T47D (cell line): ENCODE measurements around the gene GBA2.

Source experiments
- DNase-seq, 2 experiments: peaks; one replicate each; pipeline versions ENCODE4 v3.0.0 to v3.0.0-alpha.2; 2011 to 2012; ENCODE audit warnings: low read depth in 1 of 2, low spot score in 1 of 2
- JUND ChIP-seq: IDR thresholded peaks from 2 replicates; pipeline ENCODE4 v1.6.1; 2012; ENCODE audit warnings: low read depth
- in situ Hi-C: cut with HindIII; loops from 2 replicates; pipeline ENCODE4 v1.10.0; 2016; ENCODE audit warnings: low sequenced_read_pairs, low pct_unique_long_range_greater_than_20kb

The GBA2 gene

GRCh38 chr9:35688558-35689541 is 60.2 kb downstream of the GBA2 start:
- in situ Hi-C loops, result no loop called here
- DNase-seq, result no peak
- TF ChIP-seq JUND, result no peak

DNA sequence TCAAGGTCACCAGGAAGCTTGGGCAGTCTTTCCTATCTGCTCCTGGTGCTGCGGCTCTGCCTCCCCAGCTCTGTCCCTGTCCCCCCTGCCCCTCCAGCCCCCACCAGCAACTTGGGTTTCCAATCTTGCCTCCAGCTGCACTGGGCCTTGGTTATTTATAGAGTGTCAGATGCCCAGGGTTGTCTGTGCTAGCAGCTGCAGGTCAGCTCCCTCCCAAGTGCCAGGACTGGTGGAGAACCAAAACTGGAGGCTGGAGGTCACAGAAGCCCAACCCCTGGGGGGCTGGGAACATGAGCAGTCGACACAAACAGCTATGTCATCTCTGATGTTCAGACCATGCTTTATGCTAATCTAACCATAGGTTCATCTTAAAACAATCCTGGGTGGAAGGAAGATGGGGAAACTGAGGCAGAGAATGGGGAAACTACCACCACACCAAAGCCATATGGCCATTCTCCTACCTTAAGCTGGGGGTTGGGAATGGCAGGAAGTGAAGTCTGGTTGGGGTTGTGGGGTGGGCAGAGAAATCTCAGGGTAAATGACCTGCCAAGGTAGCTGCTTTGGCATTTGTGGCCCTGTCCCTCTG is 61.0 kb downstream of the GBA2 start:
- in situ Hi-C loops, result no loop called here
- TF ChIP-seq JUND, result no peak
- no peak for DNase-seq

DNA sequence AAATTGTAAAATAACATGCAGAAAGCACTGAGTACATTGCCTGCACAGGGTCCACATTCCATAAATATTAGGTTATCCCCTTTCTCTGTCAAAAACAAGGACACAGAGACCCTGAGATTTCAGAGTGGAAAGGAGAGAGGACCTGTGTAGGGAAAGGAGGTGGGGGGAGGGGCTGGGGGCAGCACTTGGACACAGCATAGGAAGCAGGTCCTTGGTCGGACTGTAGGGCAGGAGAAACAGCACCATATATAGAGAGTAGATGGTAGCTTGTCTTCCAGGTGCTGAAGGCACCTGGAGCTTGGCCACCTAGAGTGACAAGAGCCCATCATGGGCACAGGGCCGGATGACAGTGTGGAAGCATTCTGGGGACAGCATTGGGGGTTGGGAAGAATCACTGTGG is 61.7 kb downstream of the GBA2 start:
- no peak for TF ChIP-seq JUND
- in situ Hi-C loops, result no loop called here
- DNase-seq, result no peak
